IMR-90 (cell line): Measurements from ENCODE around the gene H2BK1. TPM values are rescaled to one million over a fixed set of nuclear protein-coding genes. Genes with fewer than 3 reads are reported as not detected.

Source experiments
- ATAC-seq: fragments of 200-7000 bp; cut with Tn5 transposase; 2 replicates; pipeline ENCODE4 v1.9.1; 2020; ENCODE audit warnings: low read depth, mild to moderate bottlenecking, moderate library complexity
- BruUV-seq: library from RNA; stranded (reverse); fragments of 400-500 nt; replicated peaks from 2 replicates; lab custom pipeline; 2021; lab: Mats Ljungman, UMichigan
- CTCF ChIA-PET: fragments of 300-600 bp; formaldehyde crosslinking; extraction: SDS; loops from one replicate; lab custom pipeline; 2021; ENCODE audit warnings: antibody characterized with exemption; lab: Yijun Ruan, JAX
- POLR2A ChIA-PET: fragments of 300-600 bp; sonication (Branson Sonifier 250); formaldehyde crosslinking; loops from one replicate; lab custom pipeline; 2022; ENCODE audit warnings: antibody characterized with exemption; ENCODE audit not compliant: unreplicated experiment; lab: Charles Lee
- DNase-seq: peaks from one replicate; pipeline ENCODE4 v3.0.0; 2013
- H2AFZ ChIP-seq: replicated peaks from 2 replicates; pipeline ENCODE3; 2013; ENCODE audit warnings: low read length, mild to moderate bottlenecking; ENCODE audit not compliant: poor library complexity
- H2AK5ac ChIP-seq: 2 replicates; pipeline ENCODE4 v1.6.1; 2013; ENCODE audit warnings: low read depth, low read length, inconsistent platforms
- H2AK9ac ChIP-seq: replicated peaks from 2 replicates; pipeline ENCODE3; 2013; ENCODE audit warnings: mild to moderate bottlenecking, low read depth, low read length, moderate library complexity; ENCODE audit not compliant: poor library complexity
- H2BK120ac ChIP-seq: 2 replicates; pipeline ENCODE4 v1.6.1; 2013; ENCODE audit warnings: low read depth, low read length, inconsistent platforms
- H2BK15ac ChIP-seq: 3 replicates; pipeline ENCODE4 v1.6.1; 2013; ENCODE audit warnings: low read depth, low read length, inconsistent platforms
- H2BK20ac ChIP-seq: 2 replicates; pipeline ENCODE4 v1.6.1; 2013; ENCODE audit warnings: low read depth, mild to moderate bottlenecking, inconsistent platforms, low read length, moderate library complexity
- H2BK5ac ChIP-seq: 2 replicates; pipeline ENCODE4 v1.6.1; 2013; ENCODE audit warnings: mild to moderate bottlenecking, low read depth, low read length, inconsistent platforms; ENCODE audit not compliant: poor library complexity, severe bottlenecking
- H3K14ac ChIP-seq: replicated peaks from 2 replicates; pipeline ENCODE4 v1.6.1; 2013; ENCODE audit warnings: low read depth, low read length, inconsistent platforms
- H3K18ac ChIP-seq: 2 replicates; pipeline ENCODE4 v1.6.1; 2013; ENCODE audit warnings: low read depth, low read length, control low read depth
- H3K23ac ChIP-seq: 2 replicates; pipeline ENCODE4 v1.6.1; 2013; ENCODE audit warnings: low read depth, low read length, inconsistent platforms
- H3K27ac ChIP-seq: 2 replicates; pipeline ENCODE4 v1.5.1; 2013; ENCODE audit warnings: mild to moderate bottlenecking, control low read depth, low read length; ENCODE audit not compliant: insufficient read depth
- H3K27me3 ChIP-seq: 2 replicates; pipeline ENCODE4 v1.6.1; 2013; ENCODE audit warnings: low read length; ENCODE audit not compliant: control insufficient read depth, insufficient read depth
- H3K36me3 ChIP-seq: 2 replicates; pipeline ENCODE4 v1.6.1; 2013; ENCODE audit warnings: low read length, mixed read lengths; ENCODE audit not compliant: control insufficient read depth, insufficient read depth
- H3K4ac ChIP-seq: 2 replicates; pipeline ENCODE4 v1.6.1; 2013; ENCODE audit warnings: low read depth, low read length, inconsistent platforms
- H3K4me1 ChIP-seq: 2 replicates; pipeline ENCODE4 v1.6.1; 2013; ENCODE audit warnings: low read length, mixed read lengths; ENCODE audit not compliant: control insufficient read depth, insufficient read depth
- H3K4me2 ChIP-seq: 2 replicates; pipeline ENCODE4 v1.6.1; 2013; ENCODE audit warnings: low read depth, mild to moderate bottlenecking, control low read depth, low read length, moderate library complexity
- H3K4me3 ChIP-seq: 2 replicates; pipeline ENCODE4 v1.5.1; 2013; ENCODE audit warnings: low read depth, mild to moderate bottlenecking, control low read depth, low read length, moderate library complexity; ENCODE audit not compliant: insufficient read depth
- H3K56ac ChIP-seq: 2 replicates; pipeline ENCODE4 v1.6.1; 2013; ENCODE audit warnings: low read length, inconsistent platforms; ENCODE audit not compliant: insufficient read depth; ENCODE audit errors: extremely low read depth
- H3K79me1 ChIP-seq, 2 experiments: 2 replicates each; pipeline ENCODE4 v1.6.1; 2013; ENCODE audit warnings: low read length in 2 of 2, inconsistent platforms in 1 of 2, low read depth in 1 of 2
- H3K9ac ChIP-seq: 2 replicates; pipeline ENCODE4 v1.6.1; 2013; ENCODE audit warnings: low read depth, low read length, control low read depth
- H3K9me1 ChIP-seq: 2 replicates; pipeline ENCODE4 v1.6.1; 2013; ENCODE audit warnings: low read length, inconsistent platforms; ENCODE audit not compliant: insufficient read depth
- H3K9me3 ChIP-seq: 2 replicates; pipeline ENCODE4 v1.6.1; 2013; ENCODE audit warnings: low read length; ENCODE audit not compliant: control insufficient read depth, insufficient read depth
- H4K20me1 ChIP-seq: 2 replicates; pipeline ENCODE4 v1.6.1; 2013; ENCODE audit warnings: low read length, inconsistent platforms; ENCODE audit not compliant: insufficient read depth
- H4K5ac ChIP-seq: 2 replicates; pipeline ENCODE4 v1.6.1; 2013; ENCODE audit warnings: mild to moderate bottlenecking, low read depth, low read length, control low read depth
- H4K8ac ChIP-seq, 2 experiments: 2 replicates each; pipeline ENCODE4 v1.6.1; 2013; ENCODE audit warnings: low read depth in 2 of 2, low read length in 2 of 2, control low read depth in 1 of 2, inconsistent platforms in 1 of 2
- H4K91ac ChIP-seq: 2 replicates; pipeline ENCODE4 v1.6.1; 2013; ENCODE audit warnings: low read depth, low read length, inconsistent platforms; ENCODE audit not compliant: insufficient read depth
- CEBPB ChIP-seq: IDR thresholded peaks from 2 replicates; pipeline ENCODE4 v1.6.1; 2012; ENCODE audit warnings: low read depth, low read length, improper control_type of control experiment
- CHD1 ChIP-seq: IDR thresholded peaks from 2 replicates; pipeline ENCODE4 v1.6.1; 2012; ENCODE audit warnings: low read depth, low read length, improper control_type of control experiment
- MAFK ChIP-seq: IDR thresholded peaks from 2 replicates; pipeline ENCODE4 v1.6.1; 2012; ENCODE audit warnings: low read depth, low read length, improper control_type of control experiment
- MAZ ChIP-seq: IDR thresholded peaks from 2 replicates; pipeline ENCODE4 v1.6.1; 2012; ENCODE audit warnings: low read depth, mild to moderate bottlenecking, low read length, improper control_type of control experiment, moderate library complexity, borderline replicate concordance
- POLR2A ChIP-seq: IDR thresholded peaks from 2 replicates; pipeline ENCODE4 v1.6.1; 2012; ENCODE audit warnings: mild to moderate bottlenecking, low read depth, low read length
- RAD21 ChIP-seq: IDR thresholded peaks from 2 replicates; pipeline ENCODE4 v1.6.1; 2012; ENCODE audit warnings: low read length, improper control_type of control experiment
- RFX5 ChIP-seq: IDR thresholded peaks from 2 replicates; pipeline ENCODE4 v1.8.0; 2012; ENCODE audit warnings: low read depth, mild to moderate bottlenecking, low read length, moderate library complexity
- WGBS, 2 experiments: methylation state at CpG; one replicate each; pipeline versions ENCODE4 v1.1.5 to v1.1.7; 2013; ENCODE audit warnings: missing lambda C conversion rate in 2 of 2; ENCODE audit not compliant: insufficient read length in 1 of 2; ENCODE audit errors: extremely low coverage in 2 of 2; 5-methylcytosine and 5-hydroxymethylcytosine counted together
- dilution Hi-C: fragments of 300-500 bp; cut with HindIII; formaldehyde crosslinking; loops from one replicate; pipeline ENCODE4 v1.14.3; 2018; ENCODE audit warnings: low sequenced_read_pairs; ENCODE audit not compliant: unreplicated experiment
- in situ Hi-C: fragments of 300-500 bp; cut with MboI; formaldehyde crosslinking; loops from 3 replicates; pipeline ENCODE4 v1.14.3; 2019; ENCODE audit warnings: low sequenced_read_pairs, inconsistent platforms, mixed read lengths
- intact Hi-C: fragments of 100-400 bp; cut with micrococcal nuclease; formaldehyde crosslinking; loops from 2 replicates; pipeline ENCODE4 v1.10.0; 2022
- polyA plus RNA-seq, 3 experiments: library from polyadenylated mRNA; depleted of rRNA; stranded (reverse); fragments of >200 nt; gene quantifications; 2 replicates each; pipeline ENCODE4 v1.2.3, GENCODE V29; 2012; ENCODE audit warnings: low replicate concordance in 1 of 3
- total RNA-seq: library from RNA; depleted of rRNA; stranded (reverse); fragments of >200 nt; gene quantifications from 2 replicates; pipeline ENCODE4 v1.2.3, GENCODE V29; 2012
- TF ChIP-seq, protein P1 (sequence below): fragments of 150-350 bp; IDR thresholded peaks from 2 replicates; pipeline ENCODE4 v1.6.1; 2017; ENCODE audit warnings: mild to moderate bottlenecking, antibody characterized with exemption, low read length, low read depth

H2BK1 gene
- total and polyA plus RNA-seq, 2 of the 4 experiments (the other 2 are of a cell fraction), result not detected

DNA sequence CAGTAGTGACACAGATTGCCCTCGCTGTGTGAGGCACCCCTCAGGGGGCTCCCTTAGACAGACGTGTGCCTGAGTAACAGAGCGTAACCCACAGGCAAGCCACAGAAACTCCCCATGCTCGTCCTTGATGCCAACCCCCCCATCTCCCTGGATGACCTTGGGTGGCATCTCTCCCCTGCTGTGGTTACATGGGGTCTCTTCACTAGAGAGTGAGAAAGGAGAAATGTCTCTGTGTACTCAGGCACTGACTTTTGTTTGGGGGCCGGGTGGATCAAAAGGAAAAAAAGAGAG lies 22.1 kb downstream of the H2BK1 start:
- Histone ChIP-seq H2BK120ac (no peak overlapping the region), H3K14ac (no peak overlapping the region), H3K27me3 (peaks cover 71% of the 10 kb centered on the region), H4K8ac (no peak overlapping the region), H2AK5ac (no peak overlapping the region), H4K20me1 (no peaks in the 10 kb centered on the region), H3K79me1 (no peaks in the 10 kb centered on the region), H2BK15ac (no peak overlapping the region), H4K5ac (no peak overlapping the region), H2AK9ac (no peak overlapping the region), H3K9ac (no peak overlapping the region), H2AFZ (no peak overlapping the region), H3K4me1 (no peaks in the 10 kb centered on the region), H3K4me2 (no peak overlapping the region), H3K27ac (no peak overlapping the region), H3K56ac (no peak overlapping the region), H3K23ac (no peak overlapping the region), H3K9me1 (no peaks in the 10 kb centered on the region), H3K36me3 (no peaks in the 10 kb centered on the region), H3K9me3 (no peaks in the 10 kb centered on the region), H2BK5ac (no peak overlapping the region), H4K91ac (no peak overlapping the region), H3K18ac (no peak overlapping the region), H3K4ac (no peak overlapping the region), H2BK20ac (no peak overlapping the region), H3K4me3 (no peak overlapping the region)
- dilution Hi-C loops, result no loop called here
- no TSS peak for BruUV-seq
- ChIA-PET POLR2A (no interaction called here), CTCF (no interaction called here)
- no peak for ATAC-seq
- TF ChIP-seq, protein P1, sequence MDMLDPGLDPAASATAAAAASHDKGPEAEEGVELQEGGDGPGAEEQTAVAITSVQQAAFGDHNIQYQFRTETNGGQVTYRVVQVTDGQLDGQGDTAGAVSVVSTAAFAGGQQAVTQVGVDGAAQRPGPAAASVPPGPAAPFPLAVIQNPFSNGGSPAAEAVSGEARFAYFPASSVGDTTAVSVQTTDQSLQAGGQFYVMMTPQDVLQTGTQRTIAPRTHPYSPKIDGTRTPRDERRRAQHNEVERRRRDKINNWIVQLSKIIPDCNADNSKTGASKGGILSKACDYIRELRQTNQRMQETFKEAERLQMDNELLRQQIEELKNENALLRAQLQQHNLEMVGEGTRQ, result no peak
- TF ChIP-seq POLR2A, result no peak
- no peak for TF ChIP-seq CEBPB
- no peak for TF ChIP-seq MAFK
- TF ChIP-seq MAZ, result no peak
- no peak for TF ChIP-seq RFX5
- no peak for TF ChIP-seq RAD21
- no peak for TF ChIP-seq CHD1
- intact Hi-C loops, result no loop called here
- no CpG with 5 or more reads among the region's 5 CpGs for WGBS, 2 experiments
- in situ Hi-C loops, result no loop called here
- DNase-seq, result no peak
